Activated CD4-positive, alpha-beta T cell treated with anti-CD3 and anti-CD28 coated beads, Interleukin-2, amount 10 ng/mL, durations not matched to agents 7 days and 5 days (primary cell): ENCODE measurements around the gene NCAM2. TPM values are rescaled to one million over a fixed set of nuclear protein-coding genes. Genes with fewer than 3 reads are reported as not detected.

Experiments used
- CTCF ChIA-PET: fragments of 350-600 bp; sonication (Branson Sonifier 250); formaldehyde crosslinking; loops from one replicate; lab custom pipeline; 2021; ENCODE audit warnings: antibody characterized with exemption; lab: Charles Lee
- POLR2A ChIA-PET: fragments of 350-600 bp; sonication (Branson Sonifier 250); formaldehyde crosslinking; loops from one replicate; lab custom pipeline; 2021; ENCODE audit warnings: antibody characterized with exemption; lab: Charles Lee
- DNase-seq: peaks from one replicate; pipeline ENCODE4 v3.0.0-alpha.2; 2020
- H3K27ac Mint-ChIP-seq: one replicate; pipeline ENCODE4 v1.8.0; 2021; ENCODE audit warnings: mild to moderate bottlenecking, moderate library complexity, mixed read lengths
- H3K27me3 Mint-ChIP-seq: one replicate; pipeline ENCODE4 v1.8.0; 2021; ENCODE audit warnings: mixed read lengths
- H3K36me3 Mint-ChIP-seq: one replicate; pipeline ENCODE4 v1.8.0; 2021; ENCODE audit warnings: low read depth, mixed read lengths
- H3K4me1 Mint-ChIP-seq: one replicate; pipeline ENCODE4 v1.8.0; 2021; ENCODE audit warnings: mixed read lengths
- H3K4me3 Mint-ChIP-seq: one replicate; pipeline ENCODE4 v1.8.0; 2021; ENCODE audit warnings: mild to moderate bottlenecking, moderate library complexity, mixed read lengths
- H3K9me3 Mint-ChIP-seq: one replicate; pipeline ENCODE4 v1.8.0; 2021; ENCODE audit warnings: mixed read lengths
- total RNA-seq, 2 experiments: library from RNA; stranded (reverse); gene quantifications; one replicate each; pipeline ENCODE4 v1.2.3, GENCODE V29; 2021

The NCAM2 gene
- total RNA-seq, 2 experiments from 2014 or later = not detected

- ChIA-PET CTCF (no interaction called here), POLR2A (no interaction called here)
- no peaks in the 10 kb centered on the region for H3K36me3 Mint-ChIP-seq
- H3K27me3 Mint-ChIP-seq = no peaks in the 10 kb centered on the region
- H3K4me1 Mint-ChIP-seq = no peaks in the 10 kb centered on the region
- H3K27ac Mint-ChIP-seq = no peak overlapping the region
- no peak for DNase-seq
- no peak overlapping the region for H3K4me3 Mint-ChIP-seq
- H3K9me3 Mint-ChIP-seq = no peaks in the 10 kb centered on the region
Measured at GRCh38 chr21:21236996-21237395, 238.8 kb downstream of the NCAM2 start.

GRCh38 chr21:21238629-21239400, 240.6 kb downstream of the NCAM2 start:
- Mint-ChIP-seq H3K4me1 (no peaks in the 10 kb centered on the region), H3K36me3 (no peaks in the 10 kb centered on the region), H3K27ac (no peak overlapping the region), H3K9me3 (no peaks in the 10 kb centered on the region), H3K4me3 (no peak overlapping the region), H3K27me3 (no peaks in the 10 kb centered on the region)
- no peak for DNase-seq
- CTCF ChIA-PET = no interaction called here
- POLR2A ChIA-PET = no interaction called here

GRCh38 chr21:21241391-21241790, 243.2 kb downstream of the NCAM2 start:
- ChIA-PET POLR2A (no interaction called here), CTCF (no interaction called here)
- Mint-ChIP-seq H3K27ac (no peak overlapping the region), H3K9me3 (peaks cover 2% of the 10 kb centered on the region), H3K4me3 (no peak overlapping the region), H3K36me3 (no peaks in the 10 kb centered on the region), H3K27me3 (no peaks in the 10 kb centered on the region), H3K4me1 (no peaks in the 10 kb centered on the region)
- DNase-seq = no peak

GRCh38 chr21:21246007-21246406, 247.8 kb downstream of the NCAM2 start:
- no peak for DNase-seq
- POLR2A ChIA-PET = no interaction called here
- no peak overlapping the region for H3K27ac Mint-ChIP-seq
- H3K36me3 Mint-ChIP-seq = no peaks in the 10 kb centered on the region
- H3K9me3 Mint-ChIP-seq = peaks cover 2% of the 10 kb centered on the region
- CTCF ChIA-PET = no interaction called here
- no peaks in the 10 kb centered on the region for H3K27me3 Mint-ChIP-seq
- no peaks in the 10 kb centered on the region for H3K4me1 Mint-ChIP-seq
- no peak overlapping the region for H3K4me3 Mint-ChIP-seq

GRCh38 chr21:21247424-21247823, 249.2 kb downstream of the NCAM2 start:
- ChIA-PET CTCF (no interaction called here), POLR2A (no interaction called here)
- Mint-ChIP-seq H3K9me3 (peaks cover 2% of the 10 kb centered on the region), H3K36me3 (no peaks in the 10 kb centered on the region), H3K27ac (no peak overlapping the region), H3K27me3 (no peaks in the 10 kb centered on the region), H3K4me1 (no peaks in the 10 kb centered on the region), H3K4me3 (no peak overlapping the region)
- DNase-seq = no peak

GRCh38 chr21:21262048-21262447, 263.8 kb downstream of the NCAM2 start:
- CTCF ChIA-PET = no interaction called here
- no peak for DNase-seq
- H3K27ac Mint-ChIP-seq = no peak overlapping the region
- no peak overlapping the region for H3K4me3 Mint-ChIP-seq
- H3K4me1 Mint-ChIP-seq = no peaks in the 10 kb centered on the region
- no peaks in the 10 kb centered on the region for H3K27me3 Mint-ChIP-seq
- POLR2A ChIA-PET = no interaction called here
- H3K36me3 Mint-ChIP-seq = no peaks in the 10 kb centered on the region
- no peaks in the 10 kb centered on the region for H3K9me3 Mint-ChIP-seq

- Mint-ChIP-seq H3K27me3 (no peaks in the 10 kb centered on the region), H3K4me1 (no peaks in the 10 kb centered on the region), H3K9me3 (no peaks in the 10 kb centered on the region), H3K4me3 (no peak overlapping the region), H3K36me3 (no peaks in the 10 kb centered on the region), H3K27ac (no peak overlapping the region)
- no peak for DNase-seq
- POLR2A ChIA-PET = no interaction called here
- CTCF ChIA-PET = no interaction called here
Measured at GRCh38 chr21:21268061-21268471, 269.9 kb downstream of the NCAM2 start.

GRCh38 chr21:21268885-21269284, 270.7 kb downstream of the NCAM2 start:
- Mint-ChIP-seq H3K27ac (no peak overlapping the region), H3K36me3 (no peaks in the 10 kb centered on the region), H3K9me3 (no peaks in the 10 kb centered on the region), H3K4me3 (no peak overlapping the region), H3K27me3 (no peaks in the 10 kb centered on the region), H3K4me1 (no peaks in the 10 kb centered on the region)
- ChIA-PET POLR2A (no interaction called here), CTCF (no interaction called here)
- no peak for DNase-seq

- no peaks in the 10 kb centered on the region for H3K4me1 Mint-ChIP-seq
Measured at GRCh38 chr21:21279193-21279901, 281.1 kb downstream of the NCAM2 start.

GRCh38 chr21:21283810-21284209, 285.6 kb downstream of the NCAM2 start:
- H3K27ac Mint-ChIP-seq = no peak overlapping the region

More at GRCh38 chr21:21279193-21279901, 281.1 kb downstream of the NCAM2 start:
- DNase-seq = no peak
- CTCF ChIA-PET = no interaction called here
- POLR2A ChIA-PET = no interaction called here
- Mint-ChIP-seq H3K4me3 (no peak overlapping the region), H3K27me3 (no peaks in the 10 kb centered on the region), H3K36me3 (no peaks in the 10 kb centered on the region), H3K9me3 (no peaks in the 10 kb centered on the region), H3K27ac (no peak overlapping the region)

GRCh38 chr21:21286170-21286798, 288.1 kb downstream of the NCAM2 start:
- Mint-ChIP-seq H3K4me3 (no peak overlapping the region), H3K27me3 (no peaks in the 10 kb centered on the region), H3K36me3 (no peaks in the 10 kb centered on the region), H3K27ac (no peak overlapping the region), H3K4me1 (no peaks in the 10 kb centered on the region), H3K9me3 (no peaks in the 10 kb centered on the region)
- DNase-seq = no peak
- ChIA-PET POLR2A (no interaction called here), CTCF (no interaction called here)

More at GRCh38 chr21:21283810-21284209, 285.6 kb downstream of the NCAM2 start:
- POLR2A ChIA-PET = no interaction called here
- Mint-ChIP-seq H3K27me3 (no peaks in the 10 kb centered on the region), H3K4me1 (no peaks in the 10 kb centered on the region), H3K4me3 (no peak overlapping the region), H3K36me3 (no peaks in the 10 kb centered on the region), H3K9me3 (no peaks in the 10 kb centered on the region)
- DNase-seq = no peak
- CTCF ChIA-PET = no interaction called here

- Mint-ChIP-seq H3K4me3 (no peak overlapping the region), H3K4me1 (no peaks in the 10 kb centered on the region), H3K9me3 (no peaks in the 10 kb centered on the region), H3K36me3 (no peaks in the 10 kb centered on the region), H3K27me3 (no peaks in the 10 kb centered on the region), H3K27ac (no peak overlapping the region)
- no peak for DNase-seq
- CTCF ChIA-PET = no interaction called here
- POLR2A ChIA-PET = no interaction called here
Measured at GRCh38 chr21:21290751-21291150, 292.5 kb downstream of the NCAM2 start.

- no peaks in the 10 kb centered on the region for H3K9me3 Mint-ChIP-seq
- H3K4me1 Mint-ChIP-seq = no peaks in the 10 kb centered on the region
- no peaks in the 10 kb centered on the region for H3K27me3 Mint-ChIP-seq
- H3K36me3 Mint-ChIP-seq = no peaks in the 10 kb centered on the region
- ChIA-PET CTCF (no interaction called here), POLR2A (no interaction called here)
- no peak overlapping the region for H3K4me3 Mint-ChIP-seq
- no peak overlapping the region for H3K27ac Mint-ChIP-seq
- no peak for DNase-seq
Measured at GRCh38 chr21:21291883-21292569, 293.8 kb downstream of the NCAM2 start.
